ENCODE results near the gene TRMU. TPM values are rescaled to one million over a fixed set of nuclear protein-coding genes. Genes with fewer than 3 reads are reported as not detected.

The TRMU gene
- total and polyA plus RNA-seq, 2 of the 8 experiments (the other 6 are each of a cell fraction or from before 2014, with no cell fraction given) = 43.4 to 70.6 TPM

GRCh38 chr22:46355369-46355995 is 20.0 kb downstream of the TRMU start:
- Histone ChIP-seq H2BK5ac (ENCODE audit: low read depth, low read length) (no peak overlapping the region), H4K5ac (ENCODE audit: insufficient read length, low read depth, low read length) (no peak overlapping the region), H3K4me1 (replicated peaks in 1 of 4; ENCODE audit: control insufficient read depth in 3 of 4, insufficient read depth in 4 of 4, low read length in 3 of 4) (no peaks in the 10 kb centered on the region), H3K56ac (replicated peaks; ENCODE audit: insufficient read length, low read depth, low read length) (no peak overlapping the region), H3K9ac (replicated peaks in 1 of 4; ENCODE audit: extremely low read depth in 1 of 4, low read depth in 3 of 4, low read length in 3 of 4) (no peak overlapping the region), H2AFZ (ENCODE audit: low read length) (no peak overlapping the region), H3K4me3 (ENCODE audit: extremely low read depth in 1 of 4, insufficient read depth in 2 of 4, low read depth in 3 of 4, low read length in 4 of 4) (no peak overlapping the region), H4K91ac (replicated peaks; ENCODE audit: insufficient read length, low read length) (no peak overlapping the region), H4K20me1 (replicated peaks in 1 of 2; ENCODE audit: control insufficient read depth in 1 of 2, insufficient read depth in 2 of 2, low read length in 2 of 2) (peaks cover 13 to 26% of the 10 kb centered on the region in 2 experiments), H3K27me3 (replicated peaks in 1 of 4; ENCODE audit: control insufficient read depth in 3 of 4, extremely low read depth in 1 of 4, insufficient read depth in 3 of 4, low read length in 3 of 4) (no peaks in the 10 kb centered on the region), H3K18ac (ENCODE audit: extremely low read depth, low read length) (no peak overlapping the region), H2BK20ac (ENCODE audit: low read length) (no peak overlapping the region), H2BK120ac (replicated peaks; ENCODE audit: low read depth, low read length) (no peak overlapping the region), H4K8ac (ENCODE audit: extremely low read depth, insufficient read depth, low read length) (no peak overlapping the region), H2BK12ac (ENCODE audit: low read depth, low read length) (no peak overlapping the region), H3K79me2 (ENCODE audit: control insufficient read depth in 1 of 2, insufficient read depth in 2 of 2, low read length in 2 of 2) (no peaks in the 10 kb centered on the region), H3K4me2 (ENCODE audit: insufficient read depth in 1 of 2, low read depth in 2 of 2, low read length in 2 of 2) (no peak overlapping the region), H2BK15ac (ENCODE audit: low read length) (no peak overlapping the region), H2AK5ac (ENCODE audit: low read depth, low read length) (no peak overlapping the region), H3K14ac (ENCODE audit: insufficient read length) (no peak overlapping the region), H3K23ac (ENCODE audit: insufficient read length) (no peak overlapping the region), H3K27ac (ENCODE audit: low read depth, low read length) (0 out of 2 replicates have a peak overlapping the region, but pooled peaks have one; percentile 35), H3K79me1 (ENCODE audit: low read depth, low read length) (0 out of 2 replicates have a peak, but pooled peaks cover 4% of the 10 kb centered on the region), H3K36me3 (ENCODE audit: control insufficient read depth in 2 of 4, insufficient read depth in 4 of 4, low read length in 3 of 4) (peaks cover 10 to 49% (median 36%) of the 10 kb centered on the region in 4 experiments; a peak in 7 of 8 replicates), H3K23me2 (ENCODE audit: low read depth, low read length) (no peaks in the 10 kb centered on the region), H3K4ac (replicated peaks; ENCODE audit: insufficient read length, low read depth, low read length) (no peak overlapping the region), H3K9me3 (ENCODE audit: insufficient read depth in 2 of 2, low read depth in 1 of 2, low read length in 1 of 2) (no peaks in the 10 kb centered on the region)
- FAIRE-seq (no peak), DNase-seq (ENCODE audit: low read depth in 1 of 2, low spot score in 2 of 2) (peak in 1 of 2 experiments; percentile 97)
- ChIA-PET POLR2A (ENCODE audit: partially characterized antibody) (interaction anchor here (1.9 kb wide), 1 partner anchor 15 kb away, joined by 4 read pairs; no protein-coding TSS in a partner anchor), CTCF (ENCODE audit: partially characterized antibody) (interaction anchor here (0.7 to 5.8 kb wide), 16 partner anchors 9 to 220 kb away, joined by 3 to 60 read pairs (median 4); partner anchors contain the start of gene CELSR1)
- 71% methylated on average over 22 of the region's 22 CpGs; no CpG with 5 or more reads in 1 of the 2 experiments for WGBS, 2 experiments (ENCODE audit: extremely low coverage in 1 of 2, insufficient coverage in 1 of 2, insufficient read length in 1 of 2, insufficient replicate concordance in 2 of 2, low coverage in 1 of 2, low lambda C conversion rate in 2 of 2, missing lambda C conversion rate in 1 of 2)
- TF ChIP-seq NRF1 (IDR thresholded peaks at IDR 0.05; ENCODE audit: low read depth, low read length) (no peak), RXRA (IDR thresholded peaks at IDR 0.05; ENCODE audit: insufficient read depth, low read depth, low read length) (no peak), HDAC6 (IDR thresholded peaks at IDR 0.05; ENCODE audit: low read depth, low read length) (no peak), EZH2 (IDR thresholded peaks at IDR 0.05; ENCODE audit: low read depth, low read length, severe bottlenecking) (no peak), MAFK (IDR thresholded peaks at IDR 0.05; ENCODE audit: low read depth, low read length) (no peak), EGR1 (IDR thresholded peaks at IDR 0.05; ENCODE audit: borderline replicate concordance, low read depth, low read length) (no peak), CHD1 (IDR thresholded peaks at IDR 0.05; ENCODE audit: low read depth, low read length) (no peak), TCF12 (IDR thresholded peaks at IDR 0.05; ENCODE audit: low read depth, low read length) (no peak), SIRT6 (IDR thresholded peaks at IDR 0.05; ENCODE audit: low read length) (no peak), PHF8 (conservative IDR thresholded peaks at IDR 0.05; ENCODE audit: low read depth, low read length) (no peak), HDAC2 (IDR thresholded peaks at IDR 0.05; ENCODE audit: borderline replicate concordance in 1 of 2, low read depth in 2 of 2, low read length in 2 of 2) (no peak)
